ENCODE measurements around the gene CDCP2.

The CDCP2 gene

GRCh38 chr1:54165146-54165545 lies 12.3 kb upstream of the CDCP2 start:
- DNase-seq (no peak), ATAC-seq (ENCODE audit: insufficient read depth, low read depth) (no peak)
- Histone ChIP-seq H3K4me1 (ENCODE audit: insufficient read depth, low read length) (no peaks in the 10 kb centered on the region), H2AFZ (ENCODE audit: low read depth, low read length) (no peak overlapping the region), H3K4me3 (ENCODE audit: low read depth in 1 of 2, low read length in 2 of 2) (no peak overlapping the region), H3K27me3 (ENCODE audit: insufficient read depth, low read length, poor library complexity) (no peaks in the 10 kb centered on the region), H4K20me1 (ENCODE audit: insufficient read depth, low read length) (no peaks in the 10 kb centered on the region), H3K36me3 (ENCODE audit: insufficient read depth, low read length) (no peaks in the 10 kb centered on the region), H3K79me2 (ENCODE audit: insufficient read depth, low read length) (no peaks in the 10 kb centered on the region), H3K9me3 (ENCODE audit: insufficient read depth, low read length, severe bottlenecking) (no peaks in the 10 kb centered on the region), H3K27ac (ENCODE audit: low read length) (no peak overlapping the region), H3K4me2 (ENCODE audit: insufficient read depth, low read length) (no peak overlapping the region), H3K9ac (ENCODE audit: low read depth, low read length) (no peak overlapping the region)
- TF ChIP-seq EZH2 (IDR thresholded peaks at IDR 0.05; ENCODE audit: borderline replicate concordance, low read depth, low read length, severe bottlenecking) (no peak), CTCF (IDR thresholded peaks at IDR 0.05; ENCODE audit: borderline replicate concordance, extremely low read depth, low read length, poor library complexity, severe bottlenecking) (no peak)

GRCh38 chr1:54163573-54163972 lies 10.8 kb upstream of the CDCP2 start:
- DNase-seq, result no peak

GRCh38 chr1:54163051-54163450 lies 10.3 kb upstream of the CDCP2 start:
- no peaks in the 10 kb centered on the region for H3K79me2 ChIP-seq (ENCODE audit: insufficient read depth, low read length)
- no peak for ATAC-seq (ENCODE audit: insufficient read depth, low read depth)
- no peaks in the 10 kb centered on the region for H3K9me3 ChIP-seq (ENCODE audit: insufficient read depth, low read length, severe bottlenecking)
- H3K36me3 ChIP-seq (ENCODE audit: insufficient read depth, low read length), result no peaks in the 10 kb centered on the region
- H3K9ac ChIP-seq (ENCODE audit: low read depth, low read length), result no peak overlapping the region
- H3K27me3 ChIP-seq (ENCODE audit: insufficient read depth, low read length, poor library complexity), result no peaks in the 10 kb centered on the region
- H4K20me1 ChIP-seq (ENCODE audit: insufficient read depth, low read length), result no peaks in the 10 kb centered on the region
- TF ChIP-seq CTCF (IDR thresholded peaks at IDR 0.05; ENCODE audit: borderline replicate concordance, extremely low read depth, low read length, poor library complexity, severe bottlenecking) (no peak), EZH2 (IDR thresholded peaks at IDR 0.05; ENCODE audit: borderline replicate concordance, low read depth, low read length, severe bottlenecking) (no peak)
- no peak overlapping the region for H2AFZ ChIP-seq (ENCODE audit: low read depth, low read length)
- no peak overlapping the region for H3K4me2 ChIP-seq (ENCODE audit: insufficient read depth, low read length)
- H3K27ac ChIP-seq (ENCODE audit: low read length), result no peak overlapping the region
- H3K4me3 ChIP-seq (ENCODE audit: low read depth in 1 of 2, low read length in 2 of 2), result no peak overlapping the region
- no peaks in the 10 kb centered on the region for H3K4me1 ChIP-seq (ENCODE audit: insufficient read depth, low read length)
- DNase-seq, result no peak

More at GRCh38 chr1:54163573-54163972, 10.8 kb upstream of the CDCP2 start:
- no peak for ATAC-seq (ENCODE audit: insufficient read depth, low read depth)
- Histone ChIP-seq H3K36me3 (ENCODE audit: insufficient read depth, low read length) (no peaks in the 10 kb centered on the region), H4K20me1 (ENCODE audit: insufficient read depth, low read length) (no peaks in the 10 kb centered on the region), H3K27me3 (ENCODE audit: insufficient read depth, low read length, poor library complexity) (no peaks in the 10 kb centered on the region), H2AFZ (ENCODE audit: low read depth, low read length) (no peak overlapping the region), H3K4me1 (ENCODE audit: insufficient read depth, low read length) (no peaks in the 10 kb centered on the region), H3K9ac (ENCODE audit: low read depth, low read length) (no peak overlapping the region), H3K9me3 (ENCODE audit: insufficient read depth, low read length, severe bottlenecking) (no peaks in the 10 kb centered on the region), H3K27ac (ENCODE audit: low read length) (no peak overlapping the region), H3K4me3 (ENCODE audit: low read depth in 1 of 2, low read length in 2 of 2) (no peak overlapping the region), H3K79me2 (ENCODE audit: insufficient read depth, low read length) (no peaks in the 10 kb centered on the region), H3K4me2 (ENCODE audit: insufficient read depth, low read length) (no peak overlapping the region)
- no peak for TF ChIP-seq EZH2 (IDR thresholded peaks at IDR 0.05; ENCODE audit: borderline replicate concordance, low read depth, low read length, severe bottlenecking)
- no peak for TF ChIP-seq CTCF (IDR thresholded peaks at IDR 0.05; ENCODE audit: borderline replicate concordance, extremely low read depth, low read length, poor library complexity, severe bottlenecking)
